GM10847 (cell line): ENCODE measurements around the gene TMEM260.

ENCODE experiments used
- POLR2A ChIP-seq: IDR thresholded peaks from 2 replicates; pipeline ENCODE4 v1.6.1; 2011; ENCODE audit not compliant: insufficient read length; ENCODE audit errors: extremely low read depth

TMEM260 gene

DNA sequence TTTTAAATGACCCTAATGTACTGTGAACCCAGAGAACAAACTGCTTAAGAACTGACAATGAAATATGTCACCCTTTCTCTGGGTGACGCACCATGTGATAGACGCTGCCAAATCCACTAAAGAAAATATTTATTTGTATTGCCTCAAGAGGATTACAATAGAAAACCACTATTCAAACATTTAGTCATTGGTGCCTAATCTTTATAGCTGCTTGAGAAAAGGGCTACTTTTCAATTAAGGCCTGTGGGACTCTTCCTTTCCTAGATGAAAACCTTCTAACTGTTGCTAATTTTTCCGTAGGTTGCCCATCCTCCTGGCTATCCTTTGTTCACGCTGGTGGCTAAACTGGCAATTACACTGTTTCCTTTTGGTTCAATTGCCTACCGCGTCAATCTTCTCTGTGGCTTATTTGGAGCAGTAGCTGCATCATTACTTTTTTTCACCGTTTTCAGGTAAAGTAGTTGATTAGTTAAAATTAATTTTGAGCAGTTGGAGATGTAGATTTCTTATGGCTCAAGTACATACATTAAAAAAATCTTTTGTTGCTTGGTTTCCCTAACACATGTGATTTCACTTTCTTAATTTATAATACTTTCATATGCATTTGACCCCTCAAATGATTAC, 6.0 kb downstream of the TMEM260 start:
- TF ChIP-seq POLR2A = no peak

DNA sequence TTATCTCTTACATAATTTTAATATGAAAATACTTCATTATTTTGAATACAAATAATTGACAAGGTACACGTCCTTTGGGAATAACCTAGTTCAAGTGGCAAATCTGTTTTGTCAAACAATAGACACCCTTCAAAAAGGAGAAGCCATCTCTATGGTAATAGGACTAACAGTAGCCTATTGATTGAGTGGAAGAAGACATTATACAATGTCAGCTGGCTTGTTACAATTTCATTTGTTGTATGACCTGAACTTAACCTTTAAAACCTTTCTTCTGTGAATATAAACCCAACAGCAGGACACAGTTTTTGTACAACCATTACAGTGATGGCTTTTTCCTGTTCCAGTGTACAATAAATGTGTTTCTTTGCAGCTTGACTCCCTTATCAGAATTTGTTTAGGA, 8.1 kb downstream of the TMEM260 start:
- no peak for TF ChIP-seq POLR2A

DNA sequence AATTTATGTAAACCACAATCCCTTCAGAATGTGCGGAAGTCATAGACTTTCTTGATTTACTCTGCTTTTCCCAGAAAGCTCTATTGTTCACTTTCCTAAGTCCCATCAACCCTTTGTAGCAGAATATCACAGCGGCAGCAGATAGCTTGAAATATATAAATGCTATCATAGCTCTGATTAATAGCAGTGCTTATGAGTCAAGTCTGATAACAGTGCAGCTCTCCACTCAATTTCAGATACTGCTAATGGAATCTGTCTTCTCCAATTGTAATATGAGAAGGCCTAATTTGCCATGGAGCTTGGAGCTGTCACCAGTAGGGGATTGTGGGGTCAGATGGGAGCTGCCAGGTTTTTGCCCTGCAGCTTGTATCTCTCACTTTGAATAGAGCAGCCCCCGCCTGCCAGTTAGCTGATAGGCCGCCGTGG, 10.9 kb downstream of the TMEM260 start:
- no peak for TF ChIP-seq POLR2A

DNA sequence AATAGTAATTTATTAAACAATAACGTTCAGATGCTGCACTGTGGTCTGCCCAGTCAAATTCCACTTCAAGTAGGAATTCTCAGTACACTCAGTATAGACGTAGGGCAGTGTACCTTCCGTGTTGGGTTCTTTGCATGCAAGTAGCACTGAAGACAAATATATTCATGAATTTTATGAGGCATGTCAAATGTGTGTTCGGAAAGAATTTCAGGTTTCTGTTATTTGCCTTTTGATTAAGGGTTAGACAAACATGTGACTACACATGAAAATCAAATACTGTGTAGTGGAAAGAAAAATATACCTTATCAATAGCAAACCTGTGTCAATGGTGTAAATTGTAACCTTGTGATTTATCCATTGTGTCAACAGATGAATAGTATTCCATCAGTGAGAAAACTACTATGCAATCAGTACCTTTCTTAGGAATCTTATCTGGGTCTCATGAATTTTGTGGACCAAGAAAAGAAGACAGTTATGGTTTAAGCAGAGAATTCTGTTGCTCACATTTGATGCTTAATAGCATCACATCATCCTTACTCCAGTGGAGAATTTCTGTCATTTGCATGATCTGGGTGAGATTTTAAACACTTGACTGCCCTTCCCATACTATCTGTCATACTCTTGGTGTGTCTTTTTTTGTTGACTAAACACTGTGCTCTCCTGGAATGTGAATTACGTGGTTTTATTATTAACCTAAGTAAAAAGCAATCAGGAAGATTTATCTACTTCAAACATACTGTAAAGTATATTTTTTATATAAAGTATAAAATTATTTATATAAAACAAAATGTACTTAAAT, 13.3 kb downstream of the TMEM260 start:
- TF ChIP-seq POLR2A = no peak

DNA sequence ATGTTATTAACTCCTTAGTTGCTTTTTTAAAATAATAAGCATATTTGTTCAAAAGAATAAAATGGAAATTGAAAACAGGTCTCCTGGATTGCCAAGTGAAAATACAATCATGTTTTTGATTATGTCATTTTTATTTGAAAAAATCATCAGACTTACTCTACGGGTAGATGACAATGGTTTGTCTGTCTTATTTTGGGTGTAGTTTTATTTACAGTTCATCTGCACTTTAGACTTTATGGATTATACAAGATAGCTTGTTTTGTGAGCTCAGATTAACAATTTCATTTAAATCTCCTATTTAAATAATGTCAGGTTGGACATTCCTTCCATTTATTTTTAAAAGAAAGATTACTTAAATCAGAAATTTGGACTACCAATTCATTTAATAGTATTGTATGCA, 14.8 kb downstream of the TMEM260 start:
- TF ChIP-seq POLR2A = no peak

DNA sequence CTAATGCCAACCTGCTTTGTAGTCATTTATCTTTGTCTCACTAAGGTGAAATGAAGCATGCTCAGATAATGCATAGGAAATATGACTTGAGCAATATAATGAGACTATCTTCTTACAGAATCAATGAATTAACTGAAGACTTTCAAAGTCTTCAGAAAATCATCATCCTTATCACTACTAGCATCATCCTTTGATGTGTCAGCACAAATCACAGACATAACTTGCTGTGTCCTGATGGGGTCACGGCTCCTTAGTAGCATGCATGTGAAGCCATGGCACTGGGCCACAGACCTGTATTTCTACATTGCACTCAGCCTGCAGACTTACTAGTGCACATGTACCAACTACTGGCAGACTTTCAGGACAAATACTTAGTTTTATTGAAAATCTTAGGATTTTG, 18.9 kb downstream of the TMEM260 start:
- no peak for TF ChIP-seq POLR2A

DNA sequence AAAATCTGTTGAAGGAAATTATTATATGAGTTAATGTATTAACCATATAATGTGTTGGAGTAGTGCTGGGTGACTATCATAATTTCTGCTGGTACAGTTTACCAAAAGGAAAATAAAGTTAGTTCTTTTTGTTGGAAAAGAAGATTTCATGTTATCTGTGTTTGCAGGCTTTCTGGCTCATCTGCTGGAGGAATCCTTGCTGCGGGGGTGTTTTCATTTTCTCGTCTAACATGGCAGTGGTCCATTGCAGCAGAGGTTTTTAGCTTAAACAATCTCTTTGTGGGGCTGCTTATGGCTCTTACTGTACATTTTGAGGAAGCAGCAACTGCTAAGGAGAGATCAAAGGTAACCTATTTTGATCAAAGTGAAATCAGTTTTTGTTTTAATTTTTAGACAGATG, 24.1 kb downstream of the TMEM260 start:
- TF ChIP-seq POLR2A = no peak

DNA sequence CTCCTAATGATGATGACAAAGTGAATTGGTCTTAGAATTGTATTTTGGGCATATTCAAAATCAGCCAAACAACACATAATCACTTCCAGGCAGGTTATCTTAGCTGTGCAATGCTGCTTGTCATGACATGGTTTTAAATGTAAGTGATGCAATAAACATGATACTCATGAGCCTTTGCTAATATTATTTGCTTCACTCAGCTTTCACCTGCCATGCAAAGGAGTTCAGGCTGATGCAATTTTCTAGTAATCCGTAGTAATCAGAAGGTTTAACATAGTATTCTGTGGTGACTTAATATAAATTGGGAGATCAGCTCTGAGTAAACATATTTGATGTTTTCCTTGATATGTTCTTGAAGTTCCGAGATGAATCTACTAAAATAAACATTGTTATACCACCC, 29.1 kb downstream of the TMEM260 start:
- no peak for TF ChIP-seq POLR2A

DNA sequence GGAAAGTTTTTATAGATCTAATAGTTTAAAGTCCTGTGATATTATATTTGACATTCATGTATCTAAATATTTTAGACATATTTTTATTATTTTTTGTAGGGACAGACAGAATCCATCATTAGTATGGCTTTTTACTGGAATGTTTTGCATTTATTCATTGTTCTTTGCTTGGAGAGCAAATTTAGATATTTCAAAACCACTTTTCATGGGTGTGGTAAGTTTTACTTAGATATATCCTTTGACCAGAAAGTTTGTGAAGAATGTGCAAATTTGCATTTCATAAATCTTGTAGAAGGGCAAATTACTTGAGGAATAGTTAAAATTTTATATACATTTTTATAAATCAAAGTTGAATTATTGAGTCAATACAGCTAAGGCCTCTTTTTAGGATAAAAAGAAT, 37.5 kb downstream of the TMEM260 start:
- TF ChIP-seq POLR2A = no peak

DNA sequence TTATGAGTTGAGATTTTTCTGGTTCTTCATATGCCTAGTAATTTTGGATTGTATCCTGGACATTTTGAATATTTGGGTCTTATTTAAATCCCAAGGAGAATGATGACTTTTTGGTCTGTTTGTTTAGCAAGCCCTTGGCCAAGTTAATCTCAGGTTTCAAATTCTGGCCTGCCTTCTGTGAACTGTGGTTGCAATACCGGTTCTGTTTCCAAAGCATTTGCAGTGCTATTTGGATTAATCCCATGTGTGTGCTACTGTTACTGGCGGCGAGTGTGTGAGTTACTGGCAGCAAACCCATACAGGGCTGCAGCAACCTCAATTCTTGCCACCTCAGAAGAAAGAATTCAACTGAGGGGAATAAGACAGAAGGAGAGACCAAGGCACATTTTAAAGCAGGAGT, 51.1 kb downstream of the TMEM260 start:
- no peak for TF ChIP-seq POLR2A

DNA sequence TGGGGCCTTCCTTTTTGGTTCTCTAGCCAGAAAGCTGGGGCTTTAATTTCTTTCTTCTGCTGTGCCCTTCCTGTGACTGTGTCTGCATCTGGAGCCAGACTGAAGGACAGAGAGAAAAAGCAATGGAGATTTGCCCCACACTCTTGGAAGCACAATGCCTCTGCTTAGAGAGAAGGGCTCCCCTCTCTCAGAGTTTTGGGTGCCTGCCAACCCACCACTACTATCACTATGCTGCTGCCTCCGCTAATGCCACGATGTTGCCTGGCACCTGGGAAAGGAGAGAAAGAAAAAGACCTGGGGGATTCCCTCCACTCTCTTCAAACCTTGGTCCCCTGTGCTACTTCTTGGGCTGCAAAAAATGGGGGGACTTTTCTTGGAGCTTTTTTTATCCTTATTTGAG, 52.6 kb downstream of the TMEM260 start:
- no peak for TF ChIP-seq POLR2A

DNA sequence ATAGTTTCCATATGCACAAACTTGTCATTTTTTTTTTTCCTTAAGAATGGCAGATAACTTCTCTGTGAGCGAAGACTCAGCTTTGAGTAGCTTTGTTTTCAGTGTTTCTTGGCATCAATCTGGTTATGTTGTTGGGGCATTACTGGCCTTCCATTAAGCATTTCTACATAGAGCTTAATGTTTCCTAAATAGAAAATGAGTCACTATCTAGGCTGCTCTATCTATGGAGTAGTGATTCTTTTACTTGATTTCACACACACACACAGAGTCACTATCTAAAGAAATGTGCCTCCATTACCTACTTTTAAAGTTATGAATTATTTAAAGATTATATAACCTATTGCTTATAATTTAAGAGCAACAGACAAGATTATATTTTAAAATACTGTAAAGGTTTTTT, 53.9 kb downstream of the TMEM260 start:
- no peak for TF ChIP-seq POLR2A

DNA sequence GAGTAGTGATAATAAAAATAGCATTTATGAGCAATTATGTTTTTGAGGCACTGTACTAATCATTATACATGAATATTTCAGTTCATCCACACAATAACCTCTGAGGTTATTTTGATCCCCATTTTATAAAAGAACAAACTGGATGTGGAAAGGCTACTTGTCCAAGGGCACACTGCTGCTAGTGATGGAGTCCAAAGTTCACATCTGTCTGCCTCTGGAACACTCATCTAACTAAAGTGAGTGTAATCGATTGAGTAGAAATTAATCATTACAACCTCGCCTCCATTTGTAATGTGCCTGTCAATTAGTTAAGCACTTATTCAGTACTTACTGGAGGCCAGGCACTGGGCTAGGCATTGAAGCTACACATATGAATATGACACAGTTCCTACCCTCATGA, 55.4 kb downstream of the TMEM260 start:
- TF ChIP-seq POLR2A = no peak

DNA sequence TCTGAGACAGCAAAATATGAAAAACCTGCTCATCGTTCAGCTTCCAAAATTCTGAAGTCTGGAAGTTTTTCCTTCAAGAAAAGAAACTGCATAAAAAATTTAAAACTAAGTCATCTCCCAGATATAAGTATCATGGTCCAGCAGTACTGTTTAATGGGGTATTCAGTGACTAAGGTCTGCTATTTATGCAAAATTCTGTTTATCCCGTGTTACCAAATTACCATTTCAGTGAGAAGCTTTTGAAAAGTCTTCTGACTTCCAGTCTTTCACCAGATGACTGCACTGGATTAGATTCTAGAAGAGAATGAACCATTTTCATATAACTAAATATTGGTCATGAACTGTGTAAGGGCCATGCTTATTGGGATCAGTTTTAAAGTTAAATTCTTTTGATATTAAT, 67.9 kb downstream of the TMEM260 start:
- no peak for TF ChIP-seq POLR2A

DNA sequence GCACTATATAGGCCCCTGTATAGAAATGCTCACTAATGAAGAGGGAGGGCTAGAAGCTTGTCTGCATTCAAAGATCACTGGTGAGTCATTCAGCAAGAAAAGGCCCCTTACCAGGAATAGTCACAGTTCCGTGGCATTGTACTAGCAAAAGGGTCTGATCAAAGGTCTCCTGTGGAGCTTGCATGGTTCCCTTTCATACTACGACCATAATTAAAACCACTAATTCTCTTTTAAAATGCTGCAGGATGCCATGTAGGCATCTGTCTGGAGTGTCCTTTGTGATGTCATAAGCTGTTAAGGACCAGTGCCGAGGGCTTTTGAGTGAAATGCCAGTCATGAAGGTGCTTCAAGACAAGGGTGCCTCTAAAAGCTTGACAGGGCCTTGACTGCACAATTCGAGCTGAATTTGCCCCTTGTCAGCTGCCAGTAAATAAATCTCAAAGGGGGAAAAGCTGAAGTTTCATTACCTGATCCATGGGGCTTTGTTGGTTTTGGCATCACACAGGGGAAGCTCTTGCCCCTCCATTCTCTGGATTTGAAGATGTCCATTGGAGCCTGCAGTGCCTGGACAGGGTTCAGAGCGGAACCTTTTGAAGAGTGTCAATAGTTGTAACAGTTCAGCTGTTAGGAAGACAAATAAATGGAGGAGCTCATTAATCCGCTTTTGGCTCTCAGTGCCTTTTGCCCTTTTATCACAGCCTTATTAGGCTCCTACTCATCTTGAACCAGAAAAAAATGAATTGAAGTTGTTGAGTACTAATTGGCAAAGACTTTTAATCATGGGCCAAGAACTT, 69.1 kb downstream of the TMEM260 start:
- TF ChIP-seq POLR2A = no peak

DNA sequence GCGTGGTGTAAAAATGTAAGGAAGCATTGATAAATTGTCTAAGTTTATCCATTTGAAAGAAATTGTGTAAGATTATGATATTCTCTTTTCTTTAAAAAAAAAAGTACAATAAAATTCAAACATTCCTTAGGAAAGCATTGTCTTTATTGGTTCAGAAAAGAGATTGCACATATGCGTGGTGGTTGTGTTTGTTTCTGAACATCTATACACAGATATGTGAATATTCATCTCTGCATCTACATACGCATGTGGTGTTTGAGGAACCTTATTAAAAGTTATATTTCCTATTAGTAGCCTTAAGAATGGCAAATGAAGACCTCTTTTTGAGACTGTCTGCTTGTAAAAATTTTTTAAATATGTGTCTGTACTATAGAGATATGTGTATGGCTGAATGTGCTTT, 69.8 kb downstream of the TMEM260 start:
- TF ChIP-seq POLR2A = no peak

DNA sequence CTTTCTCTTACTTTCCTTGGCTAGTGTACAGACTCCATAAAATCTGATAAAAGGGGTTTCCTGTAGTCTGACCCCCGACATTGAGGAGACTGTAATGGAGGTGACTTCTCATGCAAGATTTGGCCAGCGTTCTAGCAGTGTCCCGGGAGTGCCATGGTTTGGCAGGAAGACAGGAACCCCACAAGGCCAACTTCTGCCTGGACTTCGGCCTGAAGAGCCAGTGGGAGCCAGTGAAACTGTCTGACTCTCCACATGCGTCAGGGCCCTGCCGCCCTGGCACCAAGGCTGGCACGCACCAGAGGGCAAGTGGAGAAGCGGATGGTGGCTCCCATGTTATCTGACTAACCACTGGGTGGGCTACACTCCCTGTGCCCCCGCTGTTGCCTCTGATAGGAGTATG, 70.5 kb downstream of the TMEM260 start:
- no peak for TF ChIP-seq POLR2A

DNA sequence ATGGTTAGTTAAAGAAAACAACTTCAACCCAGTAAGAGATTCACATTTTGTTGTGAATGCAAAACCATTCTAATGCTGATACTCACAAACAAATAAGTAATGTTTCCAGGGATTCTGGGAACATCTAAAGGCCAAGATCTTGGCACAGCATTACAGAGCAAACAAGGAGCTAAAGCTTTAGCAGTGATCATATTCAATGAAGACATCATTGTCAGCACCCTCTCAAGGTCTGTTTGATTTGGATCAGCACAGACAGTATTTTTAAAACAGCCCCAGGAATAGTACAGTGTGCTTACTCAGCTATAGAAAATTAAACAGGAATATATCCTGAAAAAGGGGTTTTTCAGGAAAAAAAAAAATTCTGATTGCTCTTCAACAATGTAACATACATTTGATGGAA, 71.4 kb downstream of the TMEM260 start:
- no peak for TF ChIP-seq POLR2A
